Calu3 (cell line): ENCODE results near the gene NAAA. TPM values are rescaled to one million over a fixed set of nuclear protein-coding genes. Genes with fewer than 3 reads are reported as not detected.
A peak's percentile ranks its signal among the peaks of the same experiment; 100 is the strongest.

Experiments used
- BruUV-seq: library from RNA; stranded (reverse); fragments of 400-500 nt; replicated peaks from 2 replicates; lab custom pipeline; 2021; lab: Mats Ljungman, UMichigan
- CTCF ChIA-PET: fragments of 300-600 bp; sonication (Branson Sonifier 250); formaldehyde crosslinking; loops from one replicate; lab custom pipeline; 2022; ENCODE audit warnings: antibody characterized with exemption; lab: Charles Lee
- DNase-seq: peaks from one replicate; pipeline ENCODE4 v3.0.0; 2022
- H3K27ac Mint-ChIP-seq: one replicate; pipeline ENCODE4 v1.8.0; 2022; ENCODE audit warnings: mixed read lengths; ENCODE audit not compliant: unreplicated experiment
- H3K27me3 Mint-ChIP-seq: one replicate; pipeline ENCODE4 v1.8.0; 2022; ENCODE audit warnings: mixed read lengths; ENCODE audit not compliant: unreplicated experiment
- H3K36me3 Mint-ChIP-seq: one replicate; pipeline ENCODE4 v1.8.0; 2022; ENCODE audit warnings: mild to moderate bottlenecking, moderate library complexity, mixed read lengths; ENCODE audit not compliant: insufficient read depth, unreplicated experiment
- H3K4me1 Mint-ChIP-seq: one replicate; pipeline ENCODE4 v1.8.0; 2022; ENCODE audit warnings: mild to moderate bottlenecking, low read depth, mixed read lengths; ENCODE audit not compliant: unreplicated experiment
- H3K4me3 Mint-ChIP-seq: one replicate; pipeline ENCODE4 v1.8.0; 2022; ENCODE audit warnings: mild to moderate bottlenecking, low read depth, moderate library complexity, mixed read lengths; ENCODE audit not compliant: unreplicated experiment
- H3K9me3 Mint-ChIP-seq: one replicate; pipeline ENCODE4 v1.8.0; 2022; ENCODE audit warnings: low read depth, mixed read lengths; ENCODE audit not compliant: unreplicated experiment
- CTCF ChIP-seq: fragments of 200-600 bp; IDR thresholded peaks from one replicate; pipeline ENCODE4 v1.8.0; 2022; ENCODE audit warnings: antibody characterized with exemption; ENCODE audit not compliant: unreplicated experiment
- intact Hi-C: fragments of 100-400 bp; cut with micrococcal nuclease; formaldehyde crosslinking; loops from one replicate; pipeline ENCODE4 v1.10.0; 2022; ENCODE audit not compliant: unreplicated experiment
- total RNA-seq: library from RNA; stranded (reverse); gene quantifications from 2 replicates; pipeline ENCODE4 v1.2.3, GENCODE V29; 2022

NAAA gene
- total RNA-seq, 1 experiment from 2014 or later = 6.2 TPM

DNA sequence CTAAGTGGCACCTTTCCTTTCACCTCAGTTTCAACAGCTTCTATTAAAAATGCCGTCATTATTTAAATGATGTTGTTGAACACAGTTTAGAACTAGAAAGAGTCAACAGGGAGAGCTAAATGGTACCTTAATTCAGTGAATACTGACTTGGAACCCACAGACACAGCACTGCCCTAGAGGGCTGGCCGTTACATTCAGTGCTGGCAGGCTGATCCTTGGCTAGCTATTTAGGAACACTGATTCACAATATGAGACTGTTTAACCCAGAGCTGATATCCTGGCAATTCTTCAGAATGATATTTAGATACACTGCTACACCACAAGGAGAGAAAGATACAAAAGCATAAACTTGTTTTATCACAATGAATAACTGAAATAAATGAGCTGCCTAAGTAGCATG lies 12.7 kb upstream of the NAAA start:
- H3K36me3 Mint-ChIP-seq = peaks cover 34% of the 10 kb centered on the region
- no peak for TF ChIP-seq CTCF
- H3K4me1 Mint-ChIP-seq = no peaks in the 10 kb centered on the region
- H3K27me3 Mint-ChIP-seq = no peaks in the 10 kb centered on the region
- H3K4me3 Mint-ChIP-seq = no peak overlapping the region
- BruUV-seq = no TSS peak
- CTCF ChIA-PET = no interaction called here
- H3K9me3 Mint-ChIP-seq = no peaks in the 10 kb centered on the region
- DNase-seq = no peak
- intact Hi-C loops = no loop called here
- no peak overlapping the region for H3K27ac Mint-ChIP-seq

- BruUV-seq = TSS peak; percentile 46
Measured at GRCh38 chr4:75950213-75950815, 9.5 kb upstream of the NAAA start.

GRCh38 chr4:75948822-75949444 lies 8.1 kb upstream of the NAAA start:
- Mint-ChIP-seq H3K27me3 (no peaks in the 10 kb centered on the region), H3K36me3 (peaks cover 22% of the 10 kb centered on the region)

More at GRCh38 chr4:75950213-75950815, 9.5 kb upstream of the NAAA start:
- no peak for DNase-seq
- no peaks in the 10 kb centered on the region for H3K4me1 Mint-ChIP-seq
- intact Hi-C loops = no loop called here
- H3K27ac Mint-ChIP-seq = no peak overlapping the region
- H3K9me3 Mint-ChIP-seq = no peaks in the 10 kb centered on the region
- peaks cover 22% of the 10 kb centered on the region for H3K36me3 Mint-ChIP-seq
- H3K4me3 Mint-ChIP-seq = no peak overlapping the region
- H3K27me3 Mint-ChIP-seq = no peaks in the 10 kb centered on the region
- no peak for TF ChIP-seq CTCF
- CTCF ChIA-PET = interaction anchor here (0.6 kb wide), 1 partner anchor 418 kb away, joined by 5 read pairs; no protein-coding TSS in a partner anchor

More at GRCh38 chr4:75948822-75949444, 8.1 kb upstream of the NAAA start:
- H3K4me3 Mint-ChIP-seq = no peak overlapping the region
- no TSS peak for BruUV-seq
- H3K27ac Mint-ChIP-seq = no peak overlapping the region
- no peaks in the 10 kb centered on the region for H3K4me1 Mint-ChIP-seq
- DNase-seq = no peak
- no peak for TF ChIP-seq CTCF
- CTCF ChIA-PET = interaction anchor here (0.6 to 0.7 kb wide), 2 partner anchors 152 to 439 kb away, joined by 3 to 5 read pairs; no protein-coding TSS in a partner anchor
- intact Hi-C loops = no loop called here
- no peaks in the 10 kb centered on the region for H3K9me3 Mint-ChIP-seq
